Left lung (tissue), 14 donors: ENCODE measurements around the gene SLC35B3. TPM values are rescaled to one million over a fixed set of nuclear protein-coding genes. Genes with fewer than 3 reads are reported as not detected.

ENCODE experiments used
- ATAC-seq: fragments of 200-7000 bp; cut with Tn5 transposase; one replicate; pipeline ENCODE4 v1.9.1; 2020; ENCODE audit warnings: moderate library complexity
- DNase-seq, 4 donors: peaks; one replicate each; pipeline ENCODE4 v3.0.0-alpha.2; 2013 to 2020
- H3K27ac ChIP-seq, 2 donors: fragments of 200-600 bp; sonication (generic) in 1 of 2; one replicate each; pipeline versions ENCODE4 v1.5.0 to v1.8.0; 2020 to 2021
- H3K27me3 ChIP-seq, 2 donors: fragments of 200-600 bp; sonication (generic) in 1 of 2; one replicate each; pipeline versions ENCODE4 v1.5.0 to v1.8.0; 2020 to 2021
- H3K36me3 ChIP-seq, 2 donors: fragments of 200-600 bp; sonication (generic) in 1 of 2; one replicate each; pipeline versions ENCODE4 v1.5.0 to v1.8.0; 2020 to 2021
- H3K4me1 ChIP-seq, 2 donors: fragments of 200-600 bp; one replicate each; pipeline ENCODE4 v1.8.0; 2021
- H3K4me3 ChIP-seq, 2 donors: fragments of 200-600 bp; sonication (generic) in 1 of 2; one replicate each; pipeline versions ENCODE4 v1.5.0 to v1.8.0; 2020 to 2021; ENCODE audit warnings: mild to moderate bottlenecking in 1 of 2
- H3K9me3 ChIP-seq, 2 donors: fragments of 200-600 bp; sonication (generic) in 1 of 2; one replicate each; pipeline versions ENCODE4 v1.5.0 to v1.8.0; 2020 to 2021
- CTCF ChIP-seq, 2 donors: fragments of 200-600 bp; sonication (generic) in 1 of 2; IDR thresholded peaks; one replicate each; pipeline versions ENCODE4 v1.5.0 to v1.8.0; 2021; ENCODE audit warnings: antibody characterized with exemption in 2 of 2
- intact Hi-C, 2 donors: fragments of 100-400 bp; cut with DNase I; formaldehyde crosslinking; loops; one replicate each; pipeline versions ENCODE4 v1.11.2 to v1.14.2; 2022
- long read RNA-seq, 12 donors: library from polyadenylated mRNA in 2 of 12; unstranded in 2 of 12; transcript quantifications; one replicate each; pipeline ENCODE4 v2.0.0 and lab custom pipeline, GENCODE V29; 2019 to 2026
- polyA plus RNA-seq, 6 donors: library from polyadenylated mRNA; unstranded; fragments of 120-200 nt; gene quantifications; one replicate each; pipeline ENCODE4 v1.2.1, GENCODE V29; 2013; ENCODE audit not compliant: insufficient read length in 6 of 6
- total RNA-seq, 2 donors: library from RNA; stranded (reverse); fragmentation: NEBNext Ultra II Directional; extraction: Animal tissue kit (Norgen Biotek cat#: 25700); gene quantifications; one replicate each; pipeline ENCODE4 v1.2.1, GENCODE V29; 2021
- donor health status: DM: no; HTN: yes; CAD: no.
- donor health status: DM: no; HTN: no; CAD: no.

Gene SLC35B3
- total RNA-seq (10 to 100 TPM; 21.6 to 22.9 TPM), polyA plus RNA-seq (10 to 100 TPM; 28.7 to 33.7 (median 32.7) TPM)
- long read RNA-seq, donor 1, transcript SLC35B3-202 (11 exons, 1,973 nt) = major isoform, 5 of 6 reads
- long read RNA-seq, donor 1, partial matches to known transcripts = 0 of 6 reads
- long read RNA-seq, donor 1, other reads (novel, unspliced or antisense) = 0 of 6 reads
- long read RNA-seq, donor 2, partial matches to known transcripts = 5 of 7 reads
- long read RNA-seq, donor 2, other reads (novel, unspliced or antisense) = 0 of 7 reads
- long read RNA-seq, donor 3, partial matches to known transcripts = 5 of 6 reads
- long read RNA-seq, donor 3, other reads (novel, unspliced or antisense) = 0 of 6 reads
- long read RNA-seq, donor 4, partial matches to known transcripts = 0 of 9 reads
- long read RNA-seq, donor 4, other reads (novel, unspliced or antisense) = 5 of 9 reads
- long read RNA-seq, donor 5, partial matches to known transcripts = 9 of 9 reads
- long read RNA-seq, donor 5, other reads (novel, unspliced or antisense) = 0 of 9 reads
- long read RNA-seq, donor 6, partial matches to known transcripts = 5 of 5 reads
- long read RNA-seq, donor 6, other reads (novel, unspliced or antisense) = 0 of 5 reads
- long read RNA-seq, donor 7 = 0 reads
- long read RNA-seq, donor 8, partial matches to known transcripts = 0 of 1 reads
- long read RNA-seq, donor 8, other reads (novel, unspliced or antisense) = 0 of 1 reads
- long read RNA-seq, donor 9 = 0 reads
- long read RNA-seq, donor 10, partial matches to known transcripts = 0 of 1 reads
- long read RNA-seq, donor 10, other reads (novel, unspliced or antisense) = 1 of 1 reads
- long read RNA-seq, donor 11 = 0 reads
- long read RNA-seq, donor 12, partial matches to known transcripts = 5 of 7 reads
- long read RNA-seq, donor 12, other reads (novel, unspliced or antisense) = 0 of 7 reads

- DNase-seq (peak; percentile 94 to 99 (median 97)), ATAC-seq (peak; percentile 99)
- H3K27ac ChIP-seq = peak within 1 kb of the TSS; percentile 89 to 91
- no peaks in the 10 kb centered on the region for H3K9me3 ChIP-seq
- TF ChIP-seq CTCF (IDR thresholded peaks at IDR 0.05) = no peak
- H3K4me3 ChIP-seq = peak within 1 kb of the TSS; percentile 72 to 84
- H3K36me3 ChIP-seq = no peaks in the 10 kb centered on the region
- peaks cover 0 to 28% of the 10 kb centered on the region in 2 donors for H3K4me1 ChIP-seq
- intact Hi-C loops = no loop called here
- H3K27me3 ChIP-seq = no peaks in the 10 kb centered on the region
Observed at GRCh38 chr6:8435093-8435844, at the start of gene SLC35B3. Gene SLC35B3, minus strand, starts transcription at chr6:8435545.

- intact Hi-C loops = no loop called here
- Histone ChIP-seq H3K4me3 (no peak overlapping the region), H3K9me3 (no peaks in the 10 kb centered on the region), H3K36me3 (no peaks in the 10 kb centered on the region), H3K27ac (no peak overlapping the region), H3K27me3 (no peaks in the 10 kb centered on the region), H3K4me1 (no peaks in the 10 kb centered on the region)
- TF ChIP-seq CTCF (IDR thresholded peaks at IDR 0.05) = no peak
- ATAC-seq (no peak), DNase-seq (no peak)
Observed at GRCh38 chr6:8483650-8484049, 48.3 kb upstream of the SLC35B3 start.

- peak in 1 of 4 donors; percentile 3 for DNase-seq
- Histone ChIP-seq H3K27me3 (no peaks in the 10 kb centered on the region), H3K4me1 (no peaks in the 10 kb centered on the region), H3K36me3 (no peaks in the 10 kb centered on the region), H3K27ac (no peak overlapping the region), H3K9me3 (no peaks in the 10 kb centered on the region), H3K4me3 (no peak overlapping the region)
- intact Hi-C loops = no loop called here
- no peak for ATAC-seq
- no peak for TF ChIP-seq CTCF (IDR thresholded peaks at IDR 0.05)
Observed at GRCh38 chr6:8481727-8482126, 46.4 kb upstream of the SLC35B3 start.

GRCh38 chr6:8478418-8478817, 43.1 kb upstream of the SLC35B3 start:
- TF ChIP-seq CTCF (IDR thresholded peaks at IDR 0.05) = no peak
- intact Hi-C loops = no loop called here
- Histone ChIP-seq H3K9me3 (no peaks in the 10 kb centered on the region), H3K27ac (no peak overlapping the region), H3K36me3 (no peaks in the 10 kb centered on the region), H3K4me1 (no peaks in the 10 kb centered on the region), H3K27me3 (no peaks in the 10 kb centered on the region), H3K4me3 (no peak overlapping the region)
- no peak for ATAC-seq
- DNase-seq = no peak
